ENCODE measurements around the gene TLX2.

- TF ChIP-seq CTCF (IDR thresholded peaks at IDR 0.05) (no peak), POLR2A (IDR thresholded peaks at IDR 0.05) (no peak)
These were observed 41.4 kb downstream of the TLX2 start for GRCh38 chr2:74555610-74556103.

Data from lower leg skin (tissue), 3 donors.